Measurements from ENCODE around the gene PTPN4. TPM values are rescaled to one million over a fixed set of nuclear protein-coding genes. Genes with fewer than 3 reads are reported as not detected.
"Not testable (repeated sequence)": the region's sequence is repeated elsewhere in the genome, so short reads cannot be mapped to it uniquely, and the experiment has no call there.

The PTPN4 gene
- total and polyA plus RNA-seq, 8 donors = 22.0 to 48.4 (median 28.9) TPM

- no peaks in the 10 kb centered on the region for H3K4me1 ChIP-seq
- H3K36me3 ChIP-seq = peaks cover 0 to 9% of the 10 kb centered on the region in 2 donors
- DNase-seq = no peak
- intact Hi-C loops (cut with DNase I) = no loop called here
- no peaks in the 10 kb centered on the region for H3K27me3 ChIP-seq
- no peak overlapping the region for H3K27ac ChIP-seq
- TF ChIP-seq CTCF (IDR thresholded peaks at IDR 0.05) = no peak
- ATAC-seq = no peak
- peaks cover 12 to 62% of the 10 kb centered on the region in 2 donors for H3K9me3 ChIP-seq
- H3K4me3 ChIP-seq = no peak overlapping the region
These were observed 33.2 kb downstream of the PTPN4 start for GRCh38 chr2:119792907-119793312.

- H3K27me3 ChIP-seq = no peaks in the 10 kb centered on the region
- DNase-seq (peak in 1 of 4 donors; percentile 55), ATAC-seq (no peak)
- no peak for TF ChIP-seq CTCF (IDR thresholded peaks at IDR 0.05)
- H3K4me3 ChIP-seq = no peak overlapping the region
- peaks cover 12 to 57% of the 10 kb centered on the region in 2 donors for H3K9me3 ChIP-seq
- no peak overlapping the region for H3K27ac ChIP-seq
- intact Hi-C loops (cut with DNase I) = no loop called here
- no peaks in the 10 kb centered on the region for H3K4me1 ChIP-seq
- peaks cover 0 to 9% of the 10 kb centered on the region in 2 donors for H3K36me3 ChIP-seq
These were observed 34.5 kb downstream of the PTPN4 start for GRCh38 chr2:119794237-119794636.

- TF ChIP-seq CTCF (IDR thresholded peaks at IDR 0.05) = no peak
- Histone ChIP-seq H3K36me3 (peaks cover 0 to 9% of the 10 kb centered on the region in 2 donors), H3K4me3 (no peak overlapping the region), H3K9me3 (peaks cover 8 to 44% of the 10 kb centered on the region in 2 donors), H3K27me3 (no peaks in the 10 kb centered on the region), H3K4me1 (no peaks in the 10 kb centered on the region), H3K27ac (no peak overlapping the region)
- ATAC-seq = no peak
- intact Hi-C loops (cut with DNase I) = no loop called here
- peak in 1 of 4 donors; percentile 67 for DNase-seq
These were observed 35.9 kb downstream of the PTPN4 start for GRCh38 chr2:119795309-119796303.

GRCh38 chr2:119800376-119800902, 40.7 kb downstream of the PTPN4 start:
- no peaks in the 10 kb centered on the region for H3K36me3 ChIP-seq
- no peak overlapping the region for H3K27ac ChIP-seq
- H3K4me1 ChIP-seq = no peaks in the 10 kb centered on the region
- H3K27me3 ChIP-seq = no peaks in the 10 kb centered on the region
- peaks cover 0 to 1% of the 10 kb centered on the region in 2 donors for H3K9me3 ChIP-seq
- H3K4me3 ChIP-seq = no peak overlapping the region
- ATAC-seq = no peak
- intact Hi-C loops (cut with DNase I) = no loop called here
- no peak for TF ChIP-seq CTCF (IDR thresholded peaks at IDR 0.05)
- no peak for DNase-seq

- no peak overlapping the region for H3K27ac ChIP-seq
- ATAC-seq (no peak), DNase-seq (no peak)
- TF ChIP-seq CTCF (IDR thresholded peaks at IDR 0.05) = no peak
- intact Hi-C loops (cut with DNase I) = no loop called here
- H3K27me3 ChIP-seq = no peaks in the 10 kb centered on the region
- H3K9me3 ChIP-seq = peaks cover 0 to 4% of the 10 kb centered on the region in 2 donors
- H3K4me3 ChIP-seq = no peak overlapping the region
- no peaks in the 10 kb centered on the region for H3K4me1 ChIP-seq
- no peaks in the 10 kb centered on the region for H3K36me3 ChIP-seq
These were observed 41.3 kb downstream of the PTPN4 start for GRCh38 chr2:119801040-119801439.

GRCh38 chr2:119801989-119802388, 42.3 kb downstream of the PTPN4 start:
- intact Hi-C loops (cut with DNase I); H3K4me3 ChIP-seq; ATAC-seq; DNase-seq; H3K36me3 ChIP-seq; H3K27me3 ChIP-seq; H3K4me1 ChIP-seq; H3K27ac ChIP-seq; H3K9me3 ChIP-seq: not testable (repeated sequence)

Measured in left lung (tissue), 10 donors.